PFSK-1 (cell line): ENCODE measurements around the gene PAWR.

Experiments
- POLR2AphosphoS5 ChIP-seq: IDR thresholded peaks from 2 replicates; pipeline ENCODE4 v1.6.1; 2012; ENCODE audit warnings: low read depth, mild to moderate bottlenecking, control low read depth, low read length, moderate library complexity
- REST ChIP-seq, 2 experiments: IDR thresholded peaks; 2 replicates each; pipeline versions ENCODE4 v1.6.1 to v1.8.0; 2011 to 2012; ENCODE audit warnings: low read depth in 2 of 2, low read length in 2 of 2, control low read depth in 1 of 2, inconsistent platforms in 1 of 2, mild to moderate bottlenecking in 1 of 2, moderate library complexity in 1 of 2; ENCODE audit not compliant: insufficient read depth in 1 of 2
- SIN3A ChIP-seq: IDR thresholded peaks from 2 replicates; pipeline ENCODE4 v1.6.1; 2012; ENCODE audit warnings: mild to moderate bottlenecking, low read length, moderate library complexity, borderline replicate concordance; ENCODE audit not compliant: insufficient read depth
- TAF1 ChIP-seq: IDR thresholded peaks from 2 replicates; pipeline ENCODE4 v1.6.1; 2012; ENCODE audit warnings: low read length, control low read depth, borderline replicate concordance; ENCODE audit not compliant: insufficient read depth

GRCh38 chr12:79634957-79635471, 55.8 kb downstream of the PAWR start:
- TF ChIP-seq SIN3A (no peak), REST (IDR thresholded peaks at IDR 0.05; ENCODE audit: insufficient read depth in 1 of 2, low read depth in 2 of 2, low read length in 2 of 2) (no peak), POLR2AphosphoS5 (no peak), TAF1 (no peak)
